ENCODE measurements around the gene PTPRO.

PTPRO gene

GRCh38 chr12:15393037-15393436, 70.7 kb downstream of the PTPRO start:
- H3K27me3 ChIP-seq (ENCODE audit: control insufficient read depth in 1 of 2, insufficient read depth in 2 of 2, low read length in 2 of 2), result no peaks in the 10 kb centered on the region
- no peak overlapping the region for H3K27ac ChIP-seq (ENCODE audit: low read depth, low read length)
- no peaks in the 10 kb centered on the region for H3K9me3 ChIP-seq (ENCODE audit: control insufficient read depth in 1 of 2, low read length in 2 of 2)
- H3K9ac ChIP-seq (ENCODE audit: low read depth in 1 of 2, low read length in 2 of 2), result no peak overlapping the region
- no peaks in the 10 kb centered on the region for H3K4me1 ChIP-seq (ENCODE audit: control insufficient read depth in 1 of 2, insufficient read depth in 2 of 2, low read length in 2 of 2)
- no peaks in the 10 kb centered on the region for H3K36me3 ChIP-seq (ENCODE audit: control insufficient read depth in 1 of 2, insufficient read depth in 2 of 2, low read length in 2 of 2)
- no peak overlapping the region for H3K4me3 ChIP-seq (ENCODE audit: low read depth in 1 of 2, low read length in 2 of 2)

GRCh38 chr12:15393995-15394394, 71.7 kb downstream of the PTPRO start:
- no peak overlapping the region for H3K27ac ChIP-seq (ENCODE audit: low read depth, low read length)
- H3K4me3 ChIP-seq (ENCODE audit: low read depth in 1 of 2, low read length in 2 of 2), result no peak overlapping the region
- no peak overlapping the region for H3K9ac ChIP-seq (ENCODE audit: low read depth in 1 of 2, low read length in 2 of 2)
- no peaks in the 10 kb centered on the region for H3K36me3 ChIP-seq (ENCODE audit: control insufficient read depth in 1 of 2, insufficient read depth in 2 of 2, low read length in 2 of 2)
- no peaks in the 10 kb centered on the region for H3K9me3 ChIP-seq (ENCODE audit: control insufficient read depth in 1 of 2, low read length in 2 of 2)
- H3K27me3 ChIP-seq (ENCODE audit: control insufficient read depth in 1 of 2, insufficient read depth in 2 of 2, low read length in 2 of 2), result no peaks in the 10 kb centered on the region
- H3K4me1 ChIP-seq (ENCODE audit: control insufficient read depth in 1 of 2, insufficient read depth in 2 of 2, low read length in 2 of 2), result no peaks in the 10 kb centered on the region

DNA sequence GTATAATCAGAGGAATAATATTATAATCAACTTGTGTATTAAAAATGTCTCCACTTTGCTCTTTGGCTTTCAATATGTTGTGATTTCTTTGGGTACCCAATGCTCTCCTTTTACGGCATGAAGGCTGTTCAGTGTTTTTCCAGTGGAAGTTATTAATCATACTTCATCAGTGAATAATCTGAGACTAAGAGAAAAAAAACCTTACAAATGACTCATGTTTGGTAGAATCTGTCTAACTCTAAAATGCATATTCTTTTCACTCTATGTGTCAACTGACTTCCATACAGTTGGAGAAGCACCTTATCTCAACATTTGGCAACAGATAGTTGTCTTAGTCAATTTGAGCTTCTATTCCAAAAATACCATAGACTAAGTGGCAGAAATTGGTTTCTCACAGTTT, 82.2 kb downstream of the PTPRO start:
- no peak overlapping the region for H3K4me3 ChIP-seq (ENCODE audit: low read depth in 1 of 2, low read length in 2 of 2)
- H3K9me3 ChIP-seq (ENCODE audit: control insufficient read depth in 1 of 2, low read length in 2 of 2), result no peaks in the 10 kb centered on the region
- no peaks in the 10 kb centered on the region for H3K36me3 ChIP-seq (ENCODE audit: control insufficient read depth in 1 of 2, insufficient read depth in 2 of 2, low read length in 2 of 2)
- no peak overlapping the region for H3K27ac ChIP-seq (ENCODE audit: low read depth, low read length)
- no peak overlapping the region for H3K9ac ChIP-seq (ENCODE audit: low read depth in 1 of 2, low read length in 2 of 2)
- H3K27me3 ChIP-seq (ENCODE audit: control insufficient read depth in 1 of 2, insufficient read depth in 2 of 2, low read length in 2 of 2), result no peaks in the 10 kb centered on the region
- no peaks in the 10 kb centered on the region for H3K4me1 ChIP-seq (ENCODE audit: control insufficient read depth in 1 of 2, insufficient read depth in 2 of 2, low read length in 2 of 2)

DNA sequence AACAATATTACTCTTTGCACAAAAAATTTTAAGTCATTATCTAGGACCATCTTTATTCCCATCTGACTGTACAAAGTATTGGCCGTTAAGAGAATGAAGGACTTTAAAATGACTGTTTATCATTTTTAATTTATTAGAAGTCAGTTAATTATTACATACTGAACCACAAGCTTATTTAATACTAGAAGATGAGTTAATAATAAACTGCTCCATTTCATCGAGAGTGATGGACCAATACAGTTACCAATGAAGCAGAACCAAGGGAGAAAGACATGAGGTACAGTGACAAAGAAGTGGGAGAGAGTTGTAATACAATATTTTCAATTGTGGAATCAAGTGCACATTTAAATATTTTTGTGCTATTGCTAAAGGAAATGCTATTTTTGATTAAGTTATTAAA, 83.3 kb downstream of the PTPRO start:
- Histone ChIP-seq H3K36me3 (ENCODE audit: control insufficient read depth in 1 of 2, insufficient read depth in 2 of 2, low read length in 2 of 2) (no peaks in the 10 kb centered on the region), H3K4me1 (ENCODE audit: control insufficient read depth in 1 of 2, insufficient read depth in 2 of 2, low read length in 2 of 2) (no peaks in the 10 kb centered on the region), H3K9ac (ENCODE audit: low read depth in 1 of 2, low read length in 2 of 2) (no peak overlapping the region), H3K4me3 (ENCODE audit: low read depth in 1 of 2, low read length in 2 of 2) (no peak overlapping the region), H3K27ac (ENCODE audit: low read depth, low read length) (no peak overlapping the region), H3K27me3 (ENCODE audit: control insufficient read depth in 1 of 2, insufficient read depth in 2 of 2, low read length in 2 of 2) (no peaks in the 10 kb centered on the region), H3K9me3 (ENCODE audit: control insufficient read depth in 1 of 2, low read length in 2 of 2) (no peaks in the 10 kb centered on the region)

- Histone ChIP-seq H3K9me3 (ENCODE audit: control insufficient read depth in 1 of 2, low read length in 2 of 2) (no peaks in the 10 kb centered on the region), H3K4me3 (ENCODE audit: low read depth in 1 of 2, low read length in 2 of 2) (no peak overlapping the region), H3K27ac (ENCODE audit: low read depth, low read length) (no peak overlapping the region)
Measured at GRCh38 chr12:15407025-15407424, 84.7 kb downstream of the PTPRO start.

DNA sequence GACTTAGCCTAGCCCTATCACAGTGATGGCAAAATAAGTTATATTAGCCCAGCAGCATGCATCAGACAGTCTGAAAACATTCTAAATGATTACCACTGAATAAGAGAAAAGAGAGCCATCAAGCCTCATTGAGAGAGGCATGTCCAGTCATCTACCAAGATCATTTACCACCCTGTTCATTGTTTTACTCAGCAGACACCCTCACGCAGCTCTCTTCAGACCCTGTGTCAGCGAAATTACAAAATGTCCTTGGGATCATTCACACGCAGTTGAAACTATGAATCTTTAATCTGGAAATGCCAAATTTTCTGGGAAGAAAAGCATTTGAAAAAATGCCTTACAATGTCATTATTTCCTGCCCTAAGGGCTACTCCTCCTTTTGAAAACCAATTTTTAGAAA, 89.5 kb downstream of the PTPRO start:
- Histone ChIP-seq H3K27me3 (ENCODE audit: control insufficient read depth in 1 of 2, insufficient read depth in 2 of 2, low read length in 2 of 2) (no peaks in the 10 kb centered on the region), H3K27ac (ENCODE audit: low read depth, low read length) (no peak overlapping the region), H3K9ac (ENCODE audit: low read depth in 1 of 2, low read length in 2 of 2) (no peak overlapping the region), H3K9me3 (ENCODE audit: control insufficient read depth in 1 of 2, low read length in 2 of 2) (no peaks in the 10 kb centered on the region), H3K4me1 (ENCODE audit: control insufficient read depth in 1 of 2, insufficient read depth in 2 of 2, low read length in 2 of 2) (no peaks in the 10 kb centered on the region), H3K36me3 (ENCODE audit: control insufficient read depth in 1 of 2, insufficient read depth in 2 of 2, low read length in 2 of 2) (no peaks in the 10 kb centered on the region), H3K4me3 (ENCODE audit: low read depth in 1 of 2, low read length in 2 of 2) (no peak overlapping the region)

More at GRCh38 chr12:15407025-15407424, 84.7 kb downstream of the PTPRO start:
- Histone ChIP-seq H3K36me3 (ENCODE audit: control insufficient read depth in 1 of 2, insufficient read depth in 2 of 2, low read length in 2 of 2) (no peaks in the 10 kb centered on the region), H3K4me1 (ENCODE audit: control insufficient read depth in 1 of 2, insufficient read depth in 2 of 2, low read length in 2 of 2) (no peaks in the 10 kb centered on the region), H3K27me3 (ENCODE audit: control insufficient read depth in 1 of 2, insufficient read depth in 2 of 2, low read length in 2 of 2) (no peaks in the 10 kb centered on the region), H3K9ac (ENCODE audit: low read depth in 1 of 2, low read length in 2 of 2) (no peak overlapping the region)

- Histone ChIP-seq H3K27me3 (ENCODE audit: control insufficient read depth in 1 of 2, insufficient read depth in 2 of 2, low read length in 2 of 2) (no peaks in the 10 kb centered on the region), H3K4me1 (ENCODE audit: control insufficient read depth in 1 of 2, insufficient read depth in 2 of 2, low read length in 2 of 2) (no peaks in the 10 kb centered on the region), H3K9me3 (ENCODE audit: control insufficient read depth in 1 of 2, low read length in 2 of 2) (no peaks in the 10 kb centered on the region), H3K9ac (ENCODE audit: low read depth in 1 of 2, low read length in 2 of 2) (no peak overlapping the region), H3K27ac (ENCODE audit: low read depth, low read length) (no peak overlapping the region), H3K4me3 (ENCODE audit: low read depth in 1 of 2, low read length in 2 of 2) (no peak overlapping the region), H3K36me3 (ENCODE audit: control insufficient read depth in 1 of 2, insufficient read depth in 2 of 2, low read length in 2 of 2) (no peaks in the 10 kb centered on the region)
Measured at GRCh38 chr12:15417691-15418090, 95.4 kb downstream of the PTPRO start.

GRCh38 chr12:15423629-15424028, 101.3 kb downstream of the PTPRO start:
- Histone ChIP-seq H3K9ac (ENCODE audit: low read depth in 1 of 2, low read length in 2 of 2) (no peak overlapping the region), H3K36me3 (ENCODE audit: control insufficient read depth in 1 of 2, insufficient read depth in 2 of 2, low read length in 2 of 2) (no peaks in the 10 kb centered on the region)

GRCh38 chr12:15427913-15428312, 105.6 kb downstream of the PTPRO start:
- H3K4me1 ChIP-seq (ENCODE audit: control insufficient read depth in 1 of 2, insufficient read depth in 2 of 2, low read length in 2 of 2), result no peaks in the 10 kb centered on the region
- no peak overlapping the region for H3K4me3 ChIP-seq (ENCODE audit: low read depth in 1 of 2, low read length in 2 of 2)
- H3K27me3 ChIP-seq (ENCODE audit: control insufficient read depth in 1 of 2, insufficient read depth in 2 of 2, low read length in 2 of 2), result no peaks in the 10 kb centered on the region
- no peaks in the 10 kb centered on the region for H3K36me3 ChIP-seq (ENCODE audit: control insufficient read depth in 1 of 2, insufficient read depth in 2 of 2, low read length in 2 of 2)
- H3K9me3 ChIP-seq (ENCODE audit: control insufficient read depth in 1 of 2, low read length in 2 of 2), result no peaks in the 10 kb centered on the region
- H3K9ac ChIP-seq (ENCODE audit: low read depth in 1 of 2, low read length in 2 of 2), result no peak overlapping the region
- H3K27ac ChIP-seq (ENCODE audit: low read depth, low read length), result no peak overlapping the region

More at GRCh38 chr12:15423629-15424028, 101.3 kb downstream of the PTPRO start:
- Histone ChIP-seq H3K27me3 (ENCODE audit: control insufficient read depth in 1 of 2, insufficient read depth in 2 of 2, low read length in 2 of 2) (no peaks in the 10 kb centered on the region), H3K27ac (ENCODE audit: low read depth, low read length) (no peak overlapping the region), H3K9me3 (ENCODE audit: control insufficient read depth in 1 of 2, low read length in 2 of 2) (no peaks in the 10 kb centered on the region), H3K4me3 (ENCODE audit: low read depth in 1 of 2, low read length in 2 of 2) (no peak overlapping the region), H3K4me1 (ENCODE audit: control insufficient read depth in 1 of 2, insufficient read depth in 2 of 2, low read length in 2 of 2) (no peaks in the 10 kb centered on the region)

- no peaks in the 10 kb centered on the region for H3K36me3 ChIP-seq (ENCODE audit: control insufficient read depth in 1 of 2, insufficient read depth in 2 of 2, low read length in 2 of 2)
- H3K27me3 ChIP-seq (ENCODE audit: control insufficient read depth in 1 of 2, insufficient read depth in 2 of 2, low read length in 2 of 2), result no peaks in the 10 kb centered on the region
- H3K4me1 ChIP-seq (ENCODE audit: control insufficient read depth in 1 of 2, insufficient read depth in 2 of 2, low read length in 2 of 2), result no peaks in the 10 kb centered on the region
- H3K9me3 ChIP-seq (ENCODE audit: control insufficient read depth in 1 of 2, low read length in 2 of 2), result no peaks in the 10 kb centered on the region
- H3K27ac ChIP-seq (ENCODE audit: low read depth, low read length), result no peak overlapping the region
- H3K4me3 ChIP-seq (ENCODE audit: low read depth in 1 of 2, low read length in 2 of 2), result no peak overlapping the region
- H3K9ac ChIP-seq (ENCODE audit: low read depth in 1 of 2, low read length in 2 of 2), result no peak overlapping the region
Measured at GRCh38 chr12:15428632-15429031, 106.3 kb downstream of the PTPRO start.

- Histone ChIP-seq H3K9ac (ENCODE audit: low read depth in 1 of 2, low read length in 2 of 2) (no peak overlapping the region), H3K27ac (ENCODE audit: low read depth, low read length) (no peak overlapping the region), H3K4me1 (ENCODE audit: control insufficient read depth in 1 of 2, insufficient read depth in 2 of 2, low read length in 2 of 2) (no peaks in the 10 kb centered on the region), H3K4me3 (ENCODE audit: low read depth in 1 of 2, low read length in 2 of 2) (no peak overlapping the region), H3K36me3 (ENCODE audit: control insufficient read depth in 1 of 2, insufficient read depth in 2 of 2, low read length in 2 of 2) (no peaks in the 10 kb centered on the region), H3K27me3 (ENCODE audit: control insufficient read depth in 1 of 2, insufficient read depth in 2 of 2, low read length in 2 of 2) (no peaks in the 10 kb centered on the region), H3K9me3 (ENCODE audit: control insufficient read depth in 1 of 2, low read length in 2 of 2) (no peaks in the 10 kb centered on the region)
Measured at GRCh38 chr12:15429262-15429661, 107.0 kb downstream of the PTPRO start.

All from duodenal mucosa (tissue), 2 donors.